ENCODE data around the gene NDUFV3. TPM values are rescaled to one million over a fixed set of nuclear protein-coding genes. Genes with fewer than 3 reads are reported as not detected.

NDUFV3 gene
- total and polyA plus RNA-seq, 8 donors = 19.2 to 51.3 (median 36.7) TPM

GRCh38 chr21:42878678-42878992 is 14.5 kb upstream of the NDUFV3 start:
- DNase-seq = no peak
- peak overlapping the region; percentile 74 to 93 (median 89) for H3K27ac ChIP-seq
- 0 to 1% (median 0%) methylated on average over 12 to 15 of the region's 15 CpGs for WGBS, 5 donors

GRCh38 chr21:42878993-42879787 is 13.9 kb upstream of the NDUFV3 start, which contains the start of gene WDR4:
Gene WDR4, minus strand, starts transcription at chr21:42879539. Its CDS starts 44 bp downstream, at chr21:42879495.
- Histone ChIP-seq H3K4me1 (peaks cover 11 to 28% (median 25%) of the 10 kb centered on the region in 4 donors), H3K9me3 (no peaks in the 10 kb centered on the region), H3K36me3 (peaks cover 0 to 25% (median 22%) of the 10 kb centered on the region in 4 donors), H3K4me3 (peak within 1 kb of the TSS; percentile 89 to 100 (median 94)), H3K27me3 (no peaks in the 10 kb centered on the region), H3K27ac (peak within 1 kb of the TSS; percentile 74 to 93 (median 89))
- intact Hi-C loops (cut with DNase I; ENCODE audit: low total_unique reads) = no loop called here
- WGBS, 5 donors = 0% methylated on average over 29 to 80 of the region's 80 CpGs
- TF ChIP-seq EP300 (IDR thresholded peaks at IDR 0.05) (no peak), POLR2AphosphoS5 (IDR thresholded peaks at IDR 0.05) (peak; percentile 94 to 99 (median 97)), POLR2A (IDR thresholded peaks at IDR 0.05) (peak in 2 of 4 donors; percentile 71 to 74), CTCF (IDR thresholded peaks at IDR 0.05) (no peak)
- peak; percentile 98 to 99 for DNase-seq

More at GRCh38 chr21:42878678-42878992, 14.5 kb upstream of the NDUFV3 start:
- TF ChIP-seq POLR2A (IDR thresholded peaks at IDR 0.05) = no peak
- no peak for TF ChIP-seq CTCF (IDR thresholded peaks at IDR 0.05)
- H3K4me1 ChIP-seq = peaks cover 11 to 28% (median 25%) of the 10 kb centered on the region in 4 donors
- intact Hi-C loops (cut with DNase I; ENCODE audit: low total_unique reads) = no loop called here
- no peaks in the 10 kb centered on the region for H3K9me3 ChIP-seq
- H3K36me3 ChIP-seq = peaks cover 1 to 31% (median 27%) of the 10 kb centered on the region in 4 donors
- no peaks in the 10 kb centered on the region for H3K27me3 ChIP-seq
- H3K4me3 ChIP-seq = peak overlapping the region; percentile 89 to 100 (median 94)

- Histone ChIP-seq H3K27ac (peak overlapping the region in 1 of 5 donors; percentile 93), H3K9me3 (no peaks in the 10 kb centered on the region), H3K4me3 (peak overlapping the region; percentile 89 to 100 (median 94)), H3K4me1 (peaks cover 11 to 28% (median 25%) of the 10 kb centered on the region in 4 donors), H3K27me3 (no peaks in the 10 kb centered on the region), H3K36me3 (peaks cover 0 to 14% (median 11%) of the 10 kb centered on the region in 4 donors)
- intact Hi-C loops (cut with DNase I; ENCODE audit: low total_unique reads) = no loop called here
- DNase-seq = no peak
- TF ChIP-seq CTCF (IDR thresholded peaks at IDR 0.05) (no peak), POLR2AphosphoS5 (IDR thresholded peaks at IDR 0.05) (no peak), POLR2A (IDR thresholded peaks at IDR 0.05) (no peak), EP300 (IDR thresholded peaks at IDR 0.05) (no peak)
- WGBS, 5 donors = 89 to 100% (median 93%) methylated on average over 6 of the region's 6 CpGs
These were observed 12.8 kb upstream of the NDUFV3 start for GRCh38 chr21:42880352-42880751.

GRCh38 chr21:42883921-42884320 is 9.2 kb upstream of the NDUFV3 start:
- WGBS, 5 donors = 24 to 96% (median 94%) methylated on average over 1 of the region's 1 CpG
- H3K4me1 ChIP-seq = peaks cover 0 to 14% (median 10%) of the 10 kb centered on the region in 4 donors
- H3K27me3 ChIP-seq = no peaks in the 10 kb centered on the region
- H3K4me3 ChIP-seq = no peak overlapping the region
- intact Hi-C loops (cut with DNase I; ENCODE audit: low total_unique reads) = no loop called here
- TF ChIP-seq EP300 (IDR thresholded peaks at IDR 0.05) (no peak), POLR2AphosphoS5 (IDR thresholded peaks at IDR 0.05) (no peak)
- H3K36me3 ChIP-seq = no peaks in the 10 kb centered on the region
- no peaks in the 10 kb centered on the region for H3K9me3 ChIP-seq
- no peak for DNase-seq
- H3K27ac ChIP-seq = no peak overlapping the region

- Histone ChIP-seq H3K4me3 (no peak overlapping the region), H3K4me1 (peaks cover 2 to 6% (median 4%) of the 10 kb centered on the region in 4 donors), H3K36me3 (no peaks in the 10 kb centered on the region), H3K27ac (no peak overlapping the region), H3K9me3 (no peaks in the 10 kb centered on the region), H3K27me3 (no peaks in the 10 kb centered on the region)
- no peak for DNase-seq
- no peak for TF ChIP-seq POLR2AphosphoS5 (IDR thresholded peaks at IDR 0.05)
- TF ChIP-seq EP300 (IDR thresholded peaks at IDR 0.05) = no peak
- no peak for TF ChIP-seq CTCF (IDR thresholded peaks at IDR 0.05)
- TF ChIP-seq POLR2A (IDR thresholded peaks at IDR 0.05) = no peak
- WGBS, 5 donors = 91 to 96% (median 92%) methylated on average over 5 of the region's 5 CpGs
- intact Hi-C loops (cut with DNase I; ENCODE audit: low total_unique reads) = no loop called here
These were observed 5.8 kb upstream of the NDUFV3 start for GRCh38 chr21:42887326-42887725.
